A549 (cell line): ENCODE results near the gene PALLD.

Source experiments
- BHLHE40 ChIP-seq: IDR thresholded peaks from 2 replicates; pipeline ENCODE4 v1.6.1; 2012; ENCODE audit warnings: low read depth, low read length, inconsistent platforms
- CTCF ChIP-seq: fragments of >200 bp; sonication (Bioruptor Twin); formaldehyde crosslinking; IDR thresholded peaks from 3 replicates; pipeline ENCODE4 v1.5.1; 2016
- EP300 ChIP-seq, 2 experiments: fragments of >200 bp; sonication (Bioruptor Twin); formaldehyde crosslinking; IDR thresholded peaks; 2 replicates in 1 of 2; 3 replicates in 1 of 2; pipeline ENCODE4 v1.6.1; 2016 to 2017
- ESRRA ChIP-seq: fragments of 150-350 bp; IDR thresholded peaks from 2 replicates; pipeline ENCODE4 v1.6.1; 2014; ENCODE audit warnings: mild to moderate bottlenecking, low read length, borderline replicate concordance
- MYC ChIP-seq: IDR thresholded peaks from 2 replicates; pipeline ENCODE4 v1.6.1; 2012; ENCODE audit warnings: mild to moderate bottlenecking, inconsistent platforms, low read length, improper control_type of control experiment, borderline replicate concordance
- RARB ChIP-seq: fragments of 250-450 bp; sonication (Bioruptor Pico); IDR thresholded peaks from 2 replicates; pipeline ENCODE4 v1.8.0; 2021; ENCODE audit warnings: mild to moderate bottlenecking, moderate library complexity
- SMC3 ChIP-seq: fragments of >200 bp; sonication (Bioruptor Twin); formaldehyde crosslinking; IDR thresholded peaks from 3 replicates; pipeline ENCODE4 v1.6.1; 2018; ENCODE audit warnings: inconsistent platforms
- TFCP2L1 ChIP-seq: fragments of 250-450 bp; sonication (Bioruptor Pico); IDR thresholded peaks from 2 replicates; pipeline ENCODE4 v1.5.0; 2021; ENCODE audit warnings: mild to moderate bottlenecking
- ZFP36 ChIP-seq: fragments of 450-650 bp; IDR thresholded peaks from 2 replicates; pipeline ENCODE4 v1.6.1; 2014; ENCODE audit warnings: borderline replicate concordance; ENCODE audit not compliant: partially characterized antibody

GRCh38 chr4:168685136-168685809 is 188.4 kb downstream of the PALLD start:
- TF ChIP-seq CTCF: no peak
- no peak for TF ChIP-seq TFCP2L1 (CRISPR knock-in tag)
- TF ChIP-seq SMC3: no peak
- TF ChIP-seq EP300 (IDR thresholded peaks at IDR 0.05): no peak
- TF ChIP-seq MYC: no peak
- no peak for TF ChIP-seq RARB (CRISPR knock-in tag)
- no peak for TF ChIP-seq ESRRA
- TF ChIP-seq ZFP36: no peak
- TF ChIP-seq BHLHE40: no peak
